AG09319 (cell line): Measurements from ENCODE around the gene STAT1.
"Not testable (repeated sequence)": the region's sequence is repeated elsewhere in the genome, so short reads cannot be mapped to it uniquely, and the experiment has no call there.

ENCODE experiments used
- DNase-seq: peaks from one replicate; pipeline ENCODE4 v3.0.0-alpha.2; 2010; ENCODE audit warnings: low read depth; ENCODE audit errors: extremely low read depth
- CTCF ChIP-seq: IDR thresholded peaks from 2 replicates; pipeline ENCODE4 v1.5.1; 2011; ENCODE audit warnings: low read depth, mild to moderate bottlenecking, inconsistent platforms, low read length, moderate library complexity

The STAT1 gene

GRCh38 chr2:190964170-190964795 is 49.7 kb downstream of the STAT1 start:
- TF ChIP-seq CTCF, result no peak
- no peak for DNase-seq

DNA sequence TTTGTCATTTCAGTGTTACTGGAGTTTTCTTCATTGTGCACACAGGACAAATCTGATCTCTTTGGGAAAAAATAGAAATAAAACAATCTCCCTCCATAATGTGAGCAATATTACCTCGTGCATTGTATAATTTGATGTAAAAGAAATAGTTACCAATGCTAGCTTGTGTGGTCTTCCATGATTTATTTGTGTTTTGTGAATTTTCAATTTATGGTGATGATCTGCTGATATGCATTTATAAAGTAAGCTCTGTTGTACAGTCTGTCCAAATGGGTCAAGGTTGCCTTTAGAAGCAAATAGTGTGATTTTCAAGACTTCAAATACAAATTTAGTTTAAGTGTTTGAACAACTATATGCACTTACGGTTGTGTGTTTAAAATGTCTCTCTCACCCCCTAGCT is 50.9 kb downstream of the STAT1 start:
- no peak for TF ChIP-seq CTCF
- DNase-seq, result no peak

- no peak for DNase-seq
- no peak for TF ChIP-seq CTCF
Observed at GRCh38 chr2:190961918-190962487, 52.0 kb downstream of the STAT1 start.

- DNase-seq, result not testable (repeated sequence)
Observed at GRCh38 chr2:190961117-190961516, 52.9 kb downstream of the STAT1 start.

DNA sequence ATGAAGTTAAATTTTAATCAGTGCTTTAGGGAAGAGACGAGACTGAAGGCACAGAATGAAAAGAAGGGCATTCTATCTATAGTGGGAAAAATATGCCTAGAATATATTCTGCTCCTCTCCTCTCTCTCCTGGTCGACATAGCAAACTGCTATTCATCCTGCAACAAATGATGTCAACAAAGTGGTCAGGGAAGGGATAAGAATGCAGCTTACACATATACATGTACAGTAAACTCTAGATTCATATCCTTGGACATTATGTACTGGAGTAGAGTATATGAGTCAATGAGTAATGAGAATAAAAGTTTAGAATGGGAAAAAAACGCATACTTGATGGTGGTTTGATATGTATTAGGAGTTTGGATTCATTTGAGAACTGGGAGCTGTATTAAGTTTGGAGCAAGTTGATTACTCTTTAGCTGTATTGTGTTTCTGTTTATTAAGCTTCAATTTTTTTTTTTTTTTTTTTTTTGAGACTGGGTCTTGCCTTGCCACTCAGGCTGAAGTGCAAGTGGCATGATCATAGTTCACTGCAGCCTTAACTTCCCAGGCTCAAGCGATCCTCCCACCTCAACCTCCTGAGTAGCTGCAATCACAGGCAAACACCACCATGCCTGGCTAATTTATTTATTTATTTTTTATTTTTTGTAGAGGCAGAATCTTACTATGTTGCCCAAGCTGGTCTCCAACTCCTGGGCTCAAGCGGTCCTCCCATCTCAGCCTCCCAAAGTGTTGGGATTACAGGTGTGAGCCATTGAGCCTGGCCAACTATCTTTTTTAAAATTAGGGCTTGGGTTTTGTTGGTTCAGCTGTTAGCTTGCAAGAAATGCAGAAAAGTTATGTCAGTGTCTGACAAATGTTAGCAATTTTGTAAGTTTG is 53.8 kb downstream of the STAT1 start:
- DNase-seq, result no peak

DNA sequence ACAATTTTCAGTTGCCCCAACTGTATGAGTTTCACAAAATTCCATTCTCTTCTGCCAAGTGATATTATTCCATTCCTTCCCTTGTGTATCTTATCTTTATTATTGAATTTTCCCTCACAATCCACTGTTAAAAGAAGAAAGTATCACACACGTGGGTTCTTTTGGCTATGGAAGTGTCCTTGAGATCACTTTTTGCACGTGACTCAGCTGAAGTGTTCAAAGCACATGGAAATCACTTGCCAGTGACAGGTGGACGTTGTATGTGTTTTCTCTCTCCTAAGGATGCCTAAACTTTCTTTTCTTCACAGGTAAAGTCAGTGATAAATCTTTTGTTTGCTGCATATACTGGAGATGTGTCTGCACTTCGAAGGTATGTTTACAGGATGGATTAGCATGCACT is 60.7 kb downstream of the STAT1 start:
- DNase-seq, result no peak
- TF ChIP-seq CTCF, result no peak

More for the DNA sequence above, 53.8 kb downstream of the STAT1 start:
- TF ChIP-seq CTCF, result no peak

GRCh38 chr2:190950566-190950991 is 63.4 kb downstream of the STAT1 start:
- TF ChIP-seq CTCF, result no peak
- DNase-seq, result no peak
